AG09309 (cell line): ENCODE data around the gene ADGRB3.
A peak's percentile ranks its signal among the peaks of the same experiment; 100 is the strongest.

Source experiments
- DNase-seq: peaks from one replicate; pipeline ENCODE4 v3.0.0-alpha.2; 2010; ENCODE audit warnings: low read depth
- H3K4me3 ChIP-seq: 2 replicates; pipeline ENCODE4 v1.5.1; 2011; ENCODE audit warnings: mild to moderate bottlenecking, low read depth, low read length, moderate library complexity; ENCODE audit not compliant: control insufficient read depth
- CTCF ChIP-seq: IDR thresholded peaks from 2 replicates; pipeline ENCODE4 v1.5.1; 2011; ENCODE audit warnings: mild to moderate bottlenecking, low read depth, low read length, inconsistent platforms; ENCODE audit not compliant: insufficient read depth, control insufficient read depth; ENCODE audit errors: missing control alignments

Gene ADGRB3

GRCh38 chr6:68637071-68637470 lies 2.0 kb downstream of the ADGRB3 start:
- no peak for DNase-seq
- TF ChIP-seq CTCF, result no peak
- no peak overlapping the region for H3K4me3 ChIP-seq

GRCh38 chr6:68637782-68638181 lies 2.7 kb downstream of the ADGRB3 start:
- H3K4me3 ChIP-seq, result no peak overlapping the region
- no peak for DNase-seq
- TF ChIP-seq CTCF, result no peak

- TF ChIP-seq CTCF, result peak; percentile 71
- no peak overlapping the region for H3K4me3 ChIP-seq
- peak; percentile 4 for DNase-seq
Observed at GRCh38 chr6:68638230-68638900, 3.3 kb downstream of the ADGRB3 start.

GRCh38 chr6:68639211-68639610 lies 4.1 kb downstream of the ADGRB3 start:
- DNase-seq, result no peak
- no peak overlapping the region for H3K4me3 ChIP-seq
- TF ChIP-seq CTCF, result no peak

- DNase-seq, result no peak
- H3K4me3 ChIP-seq, result no peak overlapping the region
- TF ChIP-seq CTCF, result no peak
Observed at GRCh38 chr6:68639826-68640490, 4.9 kb downstream of the ADGRB3 start.

- H3K4me3 ChIP-seq, result no peak overlapping the region
Observed at GRCh38 chr6:68640491-68640835, 5.4 kb downstream of the ADGRB3 start.

More at GRCh38 chr6:68640491-68640835, 5.4 kb downstream of the ADGRB3 start:
- no peak for TF ChIP-seq CTCF
- DNase-seq, result no peak
